ENCODE measurements around the gene IRF9.

Gene IRF9

DNA sequence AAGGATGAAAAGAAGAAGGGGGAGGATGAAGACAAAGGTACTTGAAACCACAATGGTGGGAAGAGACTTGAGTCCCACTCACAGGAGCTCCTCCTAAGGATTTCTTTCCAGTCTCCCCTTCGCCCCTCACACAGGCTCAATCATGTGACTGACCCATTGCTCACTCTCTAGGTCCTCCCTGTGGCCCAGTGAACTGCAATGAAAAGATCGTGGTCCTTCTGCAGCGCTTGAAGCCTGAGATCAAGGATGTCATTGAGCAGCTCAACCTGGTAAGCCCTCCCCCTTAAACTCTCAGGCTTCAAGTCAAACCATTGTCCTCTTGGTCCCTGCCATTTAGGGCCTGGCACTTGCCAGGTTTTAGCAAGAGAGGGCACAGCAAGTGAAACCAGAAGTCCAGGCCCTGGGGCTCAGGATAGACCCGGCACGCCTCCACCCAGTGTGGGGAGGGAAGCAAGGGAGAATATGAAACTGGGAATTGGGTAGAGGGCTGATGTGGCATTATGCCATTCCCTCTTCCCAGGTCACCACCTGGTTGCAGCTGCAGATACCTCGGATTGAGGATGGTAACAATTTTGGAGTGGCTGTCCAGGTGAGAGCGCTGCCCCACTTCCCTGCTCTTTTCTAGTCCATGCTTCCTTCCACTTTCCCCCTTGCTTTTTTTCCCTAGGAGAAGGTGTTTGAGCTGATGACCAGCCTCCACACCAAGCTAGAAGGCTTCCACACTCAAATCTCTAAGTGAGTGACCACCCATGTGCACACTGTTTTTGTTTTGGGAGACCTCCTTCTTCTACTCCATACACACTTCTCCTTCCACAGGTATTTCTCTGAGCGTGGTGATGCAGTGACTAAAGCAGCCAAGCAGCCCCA lies 23.3 kb upstream of the IRF9 start:
- H3K36me3 ChIP-seq (ENCODE audit: control insufficient read depth, insufficient read depth, low read length): no peaks in the 10 kb centered on the region
- no peak overlapping the region for H2AFZ ChIP-seq
- H3K9me3 ChIP-seq (ENCODE audit: control insufficient read depth, low read length): no peaks in the 10 kb centered on the region
- no peaks in the 10 kb centered on the region for H3K27me3 ChIP-seq (ENCODE audit: control insufficient read depth, insufficient read depth, low read length)
- peaks cover 4% of the 10 kb centered on the region for H3K79me2 ChIP-seq
- no peak overlapping the region for H3K4me2 ChIP-seq (ENCODE audit: low read length)
- H3K4me1 ChIP-seq: peaks cover 8% of the 10 kb centered on the region
- no peak overlapping the region for H3K4me3 ChIP-seq (ENCODE audit: low read depth, low read length)
- H3K27ac ChIP-seq: no peak overlapping the region
- TF ChIP-seq CTCF (IDR thresholded peaks at IDR 0.05): no peak
- no peak overlapping the region for H3K9ac ChIP-seq

DNA sequence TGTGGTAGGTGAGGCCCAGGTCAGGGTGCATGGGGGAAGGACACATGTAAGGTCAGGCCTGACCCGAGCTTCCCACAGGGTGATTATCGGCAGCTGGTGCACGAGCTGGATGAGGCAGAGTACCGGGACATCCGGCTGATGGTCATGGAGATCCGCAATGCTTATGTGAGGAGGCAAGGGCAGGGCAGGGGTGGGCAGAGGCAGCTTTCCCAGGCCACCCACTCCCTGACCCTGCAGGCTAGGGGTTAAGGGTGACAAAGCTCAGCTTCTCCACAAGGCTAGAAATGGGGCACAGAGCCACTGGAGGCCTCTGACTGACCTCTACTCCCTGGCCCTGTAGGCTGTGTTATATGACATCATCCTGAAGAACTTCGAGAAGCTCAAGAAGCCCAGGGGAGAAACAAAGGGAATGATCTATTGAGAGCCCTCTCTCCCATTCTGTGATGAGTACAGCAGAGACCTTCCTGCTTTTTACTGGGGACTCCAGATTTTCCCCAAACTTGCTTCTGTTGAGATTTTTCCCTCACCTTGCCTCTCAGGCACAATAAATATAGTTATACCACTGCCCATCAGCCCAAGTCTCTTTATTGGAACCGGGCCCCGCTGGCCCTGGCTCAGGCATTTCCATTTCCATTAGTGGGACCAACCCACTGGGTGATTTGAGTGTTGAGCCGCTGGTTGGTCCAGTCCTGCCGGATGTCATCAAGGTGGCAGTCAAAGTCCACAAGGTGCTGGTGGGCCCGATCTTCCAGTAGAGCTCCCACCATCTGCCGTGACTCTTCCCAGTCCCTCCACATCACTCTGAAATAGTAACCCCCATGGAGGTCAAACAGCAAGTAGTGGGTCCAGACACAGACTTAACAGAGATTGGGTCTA lies 22.4 kb upstream of the IRF9 start:
- Histone ChIP-seq H3K27ac (no peak overlapping the region), H3K4me1 (peaks cover 8% of the 10 kb centered on the region)

GRCh38 chr14:24139272-24139934 lies 21.7 kb upstream of the IRF9 start:
- peaks cover 8% of the 10 kb centered on the region for H3K4me1 ChIP-seq
- no peak overlapping the region for H3K4me3 ChIP-seq (ENCODE audit: low read depth, low read length)
- no peak overlapping the region for H3K27ac ChIP-seq
- H3K9me3 ChIP-seq (ENCODE audit: control insufficient read depth, low read length): no peaks in the 10 kb centered on the region
- TF ChIP-seq CTCF (IDR thresholded peaks at IDR 0.05): no peak
- H3K36me3 ChIP-seq (ENCODE audit: control insufficient read depth, insufficient read depth, low read length): no peaks in the 10 kb centered on the region
- peaks cover 7% of the 10 kb centered on the region for H3K79me2 ChIP-seq
- no peak overlapping the region for H3K9ac ChIP-seq
- no peak overlapping the region for H3K4me2 ChIP-seq (ENCODE audit: low read length)
- H2AFZ ChIP-seq: no peak overlapping the region
- no peaks in the 10 kb centered on the region for H3K27me3 ChIP-seq (ENCODE audit: control insufficient read depth, insufficient read depth, low read length)

More for the DNA sequence above, 22.4 kb upstream of the IRF9 start:
- peaks cover 4% of the 10 kb centered on the region for H3K79me2 ChIP-seq
- H3K4me3 ChIP-seq (ENCODE audit: low read depth, low read length): no peak overlapping the region
- H3K4me2 ChIP-seq (ENCODE audit: low read length): no peak overlapping the region
- TF ChIP-seq CTCF (IDR thresholded peaks at IDR 0.05): no peak
- H3K9ac ChIP-seq: no peak overlapping the region
- H3K36me3 ChIP-seq (ENCODE audit: control insufficient read depth, insufficient read depth, low read length): no peaks in the 10 kb centered on the region
- H2AFZ ChIP-seq: no peak overlapping the region
- H3K27me3 ChIP-seq (ENCODE audit: control insufficient read depth, insufficient read depth, low read length): no peaks in the 10 kb centered on the region
- no peaks in the 10 kb centered on the region for H3K9me3 ChIP-seq (ENCODE audit: control insufficient read depth, low read length)

GRCh38 chr14:24141097-24141880 lies 19.8 kb upstream of the IRF9 start, which contains the start of gene EMC9:
EMC9 (minus strand) TSS chr14:24141591; CDS start chr14:24141304, 287 bp downstream.
- H3K36me3 ChIP-seq (ENCODE audit: control insufficient read depth, insufficient read depth, low read length): no peaks in the 10 kb centered on the region
- H3K27ac ChIP-seq: peak within 1 kb of the TSS; percentile 91
- H2AFZ ChIP-seq: peak within 1 kb of the TSS; percentile 81
- peak within 1 kb of the TSS; percentile 38 for H3K9ac ChIP-seq
- H3K27me3 ChIP-seq (ENCODE audit: control insufficient read depth, insufficient read depth, low read length): no peaks in the 10 kb centered on the region
- peaks cover 15% of the 10 kb centered on the region for H3K4me1 ChIP-seq
- H3K9me3 ChIP-seq (ENCODE audit: control insufficient read depth, low read length): no peaks in the 10 kb centered on the region
- peak within 1 kb of the TSS; percentile 97 for H3K4me2 ChIP-seq (ENCODE audit: low read length)
- H3K79me2 ChIP-seq: peaks cover 7% of the 10 kb centered on the region
- TF ChIP-seq CTCF (IDR thresholded peaks at IDR 0.05): peak; percentile 40
- peak within 1 kb of the TSS; percentile 79 for H3K4me3 ChIP-seq (ENCODE audit: low read depth, low read length)
